ENCODE measurements around the gene DEFB125.
"Not testable (repeated sequence)": the region's sequence is repeated elsewhere in the genome, so short reads cannot be mapped to it uniquely, and the experiment has no call there.

GRCh38 chr20:129786-130323, 42.4 kb downstream of the DEFB125 start:
- not testable (repeated sequence) for TF ChIP-seq CTCF (conservative IDR thresholded peaks at IDR 0.05; ENCODE audit: low read depth, low read length); EZH2 (IDR thresholded peaks at IDR 0.05; ENCODE audit: borderline replicate concordance, low read depth, low read length, poor library complexity, severe bottlenecking)

All from A673 (cell line).